ACC112 (cell line): ENCODE measurements around the gene ABCC5.
"Not testable (repeated sequence)": the region's sequence is repeated elsewhere in the genome, so short reads cannot be mapped to it uniquely, and the experiment has no call there.

Experiments
- H2AFZ ChIP-seq: fragments of 200-600 bp; sonication (generic); one replicate; pipeline ENCODE4 v1.6.0; 2017; ENCODE audit warnings: antibody characterized with exemption, low read length; ENCODE audit not compliant: unreplicated experiment
- H3K27ac ChIP-seq: fragments of 200-600 bp; sonication (generic); 2 replicates; pipeline ENCODE4 v1.5.1; 2014; ENCODE audit warnings: low read depth, mild to moderate bottlenecking, antibody characterized with exemption, low read length, moderate library complexity
- H3K27me3 ChIP-seq: fragments of 200-600 bp; sonication (generic); 2 replicates; pipeline ENCODE4 v1.6.1; 2014; ENCODE audit warnings: mild to moderate bottlenecking, antibody characterized with exemption, low read length, moderate library complexity, mixed read lengths; ENCODE audit not compliant: insufficient read depth
- H3K36me3 ChIP-seq: fragments of 200-600 bp; sonication (generic); 2 replicates; pipeline ENCODE4 v1.6.1; 2016; ENCODE audit warnings: mild to moderate bottlenecking, antibody characterized with exemption, low read length, moderate library complexity, mixed read lengths; ENCODE audit not compliant: insufficient read depth
- H3K4me1 ChIP-seq: fragments of 200-600 bp; sonication (generic); one replicate; pipeline ENCODE4 v1.6.1; 2016; ENCODE audit warnings: low read length, mixed read lengths; ENCODE audit not compliant: insufficient read depth, unreplicated experiment, control insufficient read depth
- H3K4me3 ChIP-seq: fragments of 200-600 bp; sonication (generic); 2 replicates; pipeline ENCODE4 v1.5.1; 2014; ENCODE audit warnings: mild to moderate bottlenecking, low read depth, low read length
- H3K79me2 ChIP-seq: fragments of 200-600 bp; sonication (generic); one replicate; pipeline ENCODE4 v1.6.0; 2016; ENCODE audit warnings: low read length; ENCODE audit not compliant: control insufficient read depth, unreplicated experiment, insufficient read depth

The ABCC5 gene

DNA sequence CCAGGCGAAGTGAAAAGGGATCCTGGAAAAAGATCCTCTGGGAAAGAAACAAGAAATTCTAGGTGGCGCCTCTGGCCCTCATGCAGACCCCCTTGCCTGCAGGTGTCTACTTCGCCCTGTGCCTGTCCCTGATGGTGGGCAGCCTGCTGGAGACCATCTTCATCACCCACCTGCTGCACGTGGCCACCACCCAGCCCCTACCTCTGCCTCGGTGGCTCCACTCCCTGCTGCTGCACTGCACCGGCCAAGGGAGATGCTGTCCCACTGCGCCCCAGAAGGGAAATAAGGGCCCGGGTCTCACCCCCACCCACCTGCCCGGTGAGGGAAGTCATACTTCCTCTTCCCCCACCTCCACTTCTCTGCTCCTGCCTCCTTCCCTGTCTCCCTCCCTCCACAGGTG lies 20.6 kb upstream of the ABCC5 start:
- not testable (repeated sequence) for H3K36me3 ChIP-seq, H3K79me2 ChIP-seq, H3K4me1 ChIP-seq, H3K27ac ChIP-seq, H2AFZ ChIP-seq, H3K4me3 ChIP-seq
- peaks cover 19% of the 10 kb centered on the region for H3K27me3 ChIP-seq

DNA sequence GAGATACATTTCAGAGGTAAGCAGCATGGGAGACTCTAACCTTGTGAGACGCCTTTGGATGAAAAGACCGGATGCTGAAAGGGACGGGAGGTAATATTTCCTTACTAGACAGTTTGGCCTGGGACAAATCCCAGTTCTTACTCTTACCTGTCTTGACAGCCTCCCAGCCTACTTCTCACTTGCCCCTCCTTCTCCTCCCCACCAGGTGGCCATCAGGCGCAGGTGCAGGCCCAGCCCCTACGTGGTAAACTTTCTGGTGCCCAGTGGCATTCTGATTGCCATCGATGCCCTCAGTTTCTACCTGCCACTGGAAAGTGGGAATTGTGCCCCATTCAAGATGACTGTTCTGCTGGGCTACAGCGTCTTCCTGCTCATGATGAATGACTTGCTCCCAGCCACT lies 20.1 kb upstream of the ABCC5 start:
- Histone ChIP-seq H3K36me3 (no peaks in the 10 kb centered on the region), H3K4me1 (no peaks in the 10 kb centered on the region), H3K27me3 (peaks cover 20% of the 10 kb centered on the region), H3K4me3 (no peak overlapping the region), H2AFZ (no peak overlapping the region), H3K27ac (no peak overlapping the region), H3K79me2 (no peaks in the 10 kb centered on the region)

- no peak within 1 kb of the TSS for H3K27ac ChIP-seq
- no peak within 1 kb of the TSS for H2AFZ ChIP-seq
Measured at GRCh38 chr3:184031187-184031792, 13.6 kb upstream of the ABCC5 start, which contains the start of gene HTR3D. TSS of gene HTR3D (plus strand) at chr3:184031742. CDS start at chr3:184031742, 0 bp downstream.

GRCh38 chr3:184030536-184030935 lies 12.9 kb upstream of the ABCC5 start:
- Histone ChIP-seq H2AFZ (no peak overlapping the region), H3K36me3 (no peaks in the 10 kb centered on the region), H3K27ac (no peak overlapping the region), H3K79me2 (no peaks in the 10 kb centered on the region), H3K4me1 (peaks cover 3% of the 10 kb centered on the region), H3K27me3 (peaks cover 39% of the 10 kb centered on the region), H3K4me3 (no peak overlapping the region)

More at GRCh38 chr3:184031187-184031792, 13.6 kb upstream of the ABCC5 start, which contains the start of gene HTR3D:
- Histone ChIP-seq H3K27me3 (peaks cover 38% of the 10 kb centered on the region), H3K4me1 (peaks cover 3% of the 10 kb centered on the region), H3K79me2 (no peaks in the 10 kb centered on the region), H3K4me3 (no peak within 1 kb of the TSS), H3K36me3 (no peaks in the 10 kb centered on the region)

- H3K4me3 ChIP-seq, result no peak overlapping the region
- no peaks in the 10 kb centered on the region for H3K79me2 ChIP-seq
- no peak overlapping the region for H2AFZ ChIP-seq
- peaks cover 3% of the 10 kb centered on the region for H3K4me1 ChIP-seq
- peaks cover 30% of the 10 kb centered on the region for H3K27me3 ChIP-seq
- H3K36me3 ChIP-seq, result no peaks in the 10 kb centered on the region
- H3K27ac ChIP-seq, result no peak overlapping the region
Measured at GRCh38 chr3:184029443-184029842, 11.8 kb upstream of the ABCC5 start.

DNA sequence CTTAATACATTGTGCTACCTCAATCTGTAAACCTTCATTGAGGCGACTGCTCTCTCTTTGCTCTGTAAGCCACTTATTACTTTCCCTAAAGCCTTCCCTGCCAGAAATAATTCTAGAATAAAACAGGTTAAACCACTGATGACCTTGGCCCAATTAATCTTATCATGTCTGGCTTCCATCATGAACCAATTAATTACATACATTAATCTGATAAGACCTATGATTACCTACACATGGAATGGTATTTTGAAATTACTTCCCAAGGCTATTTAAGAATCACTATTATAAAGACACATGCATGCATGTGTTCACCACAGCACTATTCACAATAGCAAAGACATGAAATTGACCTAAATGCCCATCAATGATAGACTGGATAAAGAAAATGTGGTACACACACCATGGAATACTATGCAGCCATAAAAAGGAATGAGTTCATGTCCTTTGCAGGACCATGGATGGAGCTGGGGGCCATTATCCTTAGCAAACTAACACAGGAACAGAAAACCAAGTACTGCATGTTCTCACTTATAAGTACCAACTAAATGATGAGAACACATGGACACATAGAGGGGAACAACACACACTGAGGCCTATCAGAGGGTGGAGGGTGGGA lies 10.7 kb upstream of the ABCC5 start:
- H3K4me1 ChIP-seq, H3K79me2 ChIP-seq, H3K4me3 ChIP-seq, H3K36me3 ChIP-seq, H2AFZ ChIP-seq, H3K27ac ChIP-seq: not testable (repeated sequence)
- peaks cover 22% of the 10 kb centered on the region for H3K27me3 ChIP-seq

DNA sequence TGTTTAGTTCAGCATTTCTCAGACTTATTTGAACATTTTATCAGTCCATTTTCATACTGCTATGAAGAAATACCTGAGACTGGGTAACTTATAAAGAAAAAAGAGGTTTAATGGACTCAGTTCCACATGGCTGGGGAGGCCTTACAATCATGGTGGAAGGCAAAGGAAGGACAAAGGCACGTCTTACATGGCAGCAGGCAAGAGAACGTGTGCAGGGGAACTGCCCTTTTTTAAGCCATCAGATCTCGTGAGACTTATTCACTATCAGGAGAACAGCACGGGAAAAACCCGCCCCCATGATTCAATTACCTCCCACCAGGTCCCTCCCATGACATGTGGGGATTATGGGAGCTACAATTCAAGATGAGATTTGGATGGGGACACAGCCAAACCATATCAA lies 7.6 kb upstream of the ABCC5 start:
- not testable (repeated sequence) for H3K36me3 ChIP-seq, H3K79me2 ChIP-seq, H3K4me3 ChIP-seq, H2AFZ ChIP-seq, H3K4me1 ChIP-seq, H3K27ac ChIP-seq
- H3K27me3 ChIP-seq, result peaks cover 15% of the 10 kb centered on the region; the same call in 1 of the 2 replicates

DNA sequence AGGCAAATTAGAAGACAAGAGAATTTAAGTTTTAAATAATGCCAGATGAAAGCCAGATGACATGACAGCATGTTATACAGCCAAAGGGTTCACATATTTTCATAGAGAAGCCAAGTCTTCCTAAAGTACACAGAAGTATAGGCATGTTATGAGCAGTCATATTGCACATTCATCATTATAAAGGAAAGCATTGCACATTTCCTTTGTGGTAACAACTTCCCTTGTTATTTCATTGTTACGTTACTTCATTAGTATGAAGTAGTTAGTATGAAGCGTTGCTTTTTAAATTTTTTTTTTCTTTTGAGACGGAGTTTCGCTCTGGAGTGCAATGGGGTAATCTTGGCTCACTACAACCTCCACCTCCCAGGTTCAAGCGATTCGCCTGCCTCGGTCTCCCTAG lies 4.6 kb upstream of the ABCC5 start:
- no peak overlapping the region for H3K4me3 ChIP-seq
- peaks cover under 1% of the 10 kb centered on the region for H3K79me2 ChIP-seq
- H3K27me3 ChIP-seq, result peaks cover 11% of the 10 kb centered on the region; the same call in 1 of the 2 replicates
- H3K27ac ChIP-seq, result no peak overlapping the region
- H3K36me3 ChIP-seq, result no peaks in the 10 kb centered on the region
- no peak overlapping the region for H2AFZ ChIP-seq
- no peaks in the 10 kb centered on the region for H3K4me1 ChIP-seq

- Histone ChIP-seq H3K36me3 (no peaks in the 10 kb centered on the region), H3K79me2 (peaks cover 17% of the 10 kb centered on the region), H3K27me3 (no peaks in the 10 kb centered on the region), H3K4me3 (peak overlapping the region; percentile 100), H3K4me1 (peaks cover 10% of the 10 kb centered on the region), H3K27ac (no peak overlapping the region), H2AFZ (peak overlapping the region; percentile 73)
Measured at GRCh38 chr3:184018424-184018973, 815 bp upstream of the ABCC5 start.

DNA sequence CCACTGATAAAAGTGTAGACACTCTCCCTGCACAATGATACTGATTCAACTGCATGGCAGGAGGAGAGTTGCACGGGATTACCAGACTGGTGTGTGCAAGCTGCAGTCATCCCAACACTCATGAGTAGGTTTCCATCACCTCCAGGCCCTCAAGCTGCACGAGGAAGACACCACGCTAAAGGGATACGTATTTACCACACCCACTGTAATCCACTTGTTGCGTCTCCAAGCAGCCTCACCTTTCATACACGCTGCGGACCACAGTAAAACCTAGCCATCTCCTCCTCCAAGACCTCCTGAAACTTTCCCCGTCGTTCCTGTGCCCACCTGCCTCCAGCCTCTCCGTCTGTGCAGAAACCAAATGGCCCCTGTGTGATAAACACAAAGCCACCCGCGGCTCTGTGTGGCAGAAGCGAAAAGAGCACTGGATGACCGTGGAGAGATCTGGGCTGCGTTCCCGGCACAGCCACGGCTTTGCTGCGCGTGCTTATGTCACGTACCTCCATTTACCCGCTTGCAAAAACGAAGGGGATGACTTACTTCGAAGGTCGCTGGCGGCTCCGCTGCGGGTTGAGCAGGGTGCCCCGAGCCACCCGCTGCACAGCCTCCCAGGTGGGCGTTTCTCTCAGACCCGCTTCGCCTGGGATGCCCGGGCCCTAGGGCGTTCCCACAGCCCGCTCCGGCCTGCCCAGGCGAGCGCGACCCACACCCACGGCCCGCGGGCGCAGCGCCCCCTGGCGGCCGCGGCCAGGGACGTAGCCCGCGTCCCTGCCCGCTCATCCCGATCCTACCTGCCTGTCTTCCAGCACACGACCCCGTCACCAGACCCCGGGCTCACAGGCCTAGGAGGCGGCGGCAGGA lies 643 bp downstream of the ABCC5 start:
- peaks cover 10% of the 10 kb centered on the region for H3K4me1 ChIP-seq
- H3K27ac ChIP-seq, result no peak overlapping the region
- peak overlapping the region; percentile 100 for H3K4me3 ChIP-seq
- peaks cover 19% of the 10 kb centered on the region for H3K79me2 ChIP-seq
- peaks cover 5% of the 10 kb centered on the region; the same call in 1 of the 2 replicates for H3K36me3 ChIP-seq
- peak overlapping the region; percentile 100 for H2AFZ ChIP-seq
- no peaks in the 10 kb centered on the region for H3K27me3 ChIP-seq
